NCI-H2196 treated with DMSO at 0.1 percent for 48 hours (cell line): ENCODE data around the gene ATP6V0D1.
A peak's percentile ranks its signal among the peaks of the same experiment; 100 is the strongest.

ENCODE experiments used
- DNase-seq: peaks from one replicate; lab custom pipeline; 2025; ENCODE audit not compliant: unreplicated experiment; lab: John Stamatoyannopoulos, UW

The ATP6V0D1 gene

DNA sequence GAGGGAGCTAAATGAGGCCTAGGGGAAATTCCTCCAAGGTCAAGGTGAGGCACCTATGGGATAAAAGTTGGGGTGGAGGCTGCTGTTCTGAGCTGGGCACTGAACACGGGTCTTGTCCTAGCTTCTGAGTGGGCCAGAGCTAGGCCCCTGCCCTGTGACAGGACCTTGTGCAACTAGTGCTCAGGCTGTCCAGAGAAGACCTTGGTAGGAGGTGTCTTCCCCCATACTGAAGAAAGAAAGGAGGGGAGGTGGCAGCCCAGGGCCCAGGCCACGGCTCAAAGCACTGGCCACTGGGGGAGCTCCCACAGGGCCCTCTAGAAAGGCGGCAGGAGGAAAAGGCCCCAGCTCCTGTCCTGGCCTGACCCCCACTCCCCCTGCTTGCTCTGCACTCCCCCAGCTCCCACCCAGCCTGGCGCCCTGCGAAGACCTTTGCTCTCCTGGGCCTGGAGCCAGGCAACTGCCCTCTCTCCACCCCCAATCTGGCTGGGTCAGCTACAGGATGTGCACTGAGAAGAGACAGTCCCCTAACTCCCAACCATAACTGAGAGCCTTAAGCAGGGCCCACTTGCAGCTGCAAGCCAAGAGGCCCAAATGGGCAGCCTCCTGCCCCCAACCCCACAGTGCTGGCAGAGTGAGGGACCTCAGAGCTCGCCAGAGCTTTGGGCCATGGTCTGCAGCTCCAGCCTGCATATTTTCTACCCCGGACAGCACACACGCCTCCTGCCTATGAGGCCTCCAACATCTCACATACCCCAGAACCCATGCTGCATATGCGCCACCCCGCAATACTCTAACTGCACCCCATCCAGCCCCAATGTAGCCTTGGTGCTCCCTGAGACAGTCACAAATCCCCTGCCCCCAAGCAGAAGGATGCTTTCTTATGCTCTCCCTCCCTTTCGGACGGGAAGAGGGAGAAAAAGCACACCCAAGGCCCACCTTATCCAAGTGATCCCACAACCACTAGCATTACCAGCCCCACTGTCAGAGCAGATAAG, 34.7 kb downstream of the ATP6V0D1 start:
- DNase-seq, result no peak

DNA sequence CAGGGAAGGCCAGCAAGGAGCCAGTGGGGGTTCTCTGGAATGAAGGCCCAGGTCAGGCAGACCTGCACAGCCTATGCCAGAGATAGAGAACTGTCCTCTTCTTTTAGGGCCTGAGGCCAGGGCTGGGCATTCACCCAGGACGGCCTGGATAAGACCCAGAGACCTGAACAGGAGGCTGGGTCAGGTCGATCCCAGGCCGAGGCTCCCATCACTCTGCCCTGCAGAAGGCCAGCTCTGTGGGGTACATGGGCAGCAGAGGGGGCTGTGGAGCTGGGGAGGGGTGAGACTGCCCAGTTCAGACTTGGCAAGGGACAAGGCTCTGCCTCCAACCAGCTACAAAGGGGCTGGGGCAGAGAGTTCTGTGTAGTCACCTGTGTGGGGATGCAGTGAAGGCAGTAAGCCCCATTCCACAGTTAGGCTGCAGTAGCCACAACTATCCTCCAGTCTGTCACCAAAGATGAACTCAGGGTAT, 35.5 kb downstream of the ATP6V0D1 start:
- no peak for DNase-seq

DNA sequence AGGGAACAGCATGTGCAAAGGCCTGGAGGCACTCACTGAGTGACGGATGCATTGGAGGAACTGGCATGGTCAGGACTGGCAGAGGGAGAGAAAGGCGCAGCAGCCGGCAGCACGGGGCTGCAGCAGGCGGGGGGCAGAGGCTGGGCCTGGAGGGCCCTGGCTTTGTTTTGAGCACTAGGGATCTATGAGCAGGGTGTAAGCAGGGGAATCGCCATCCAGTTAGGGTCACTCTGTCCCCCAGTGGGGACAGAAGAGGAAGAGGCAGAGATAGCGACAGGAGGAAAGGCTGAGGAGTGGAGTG, 35.9 kb downstream of the ATP6V0D1 start:
- no peak for DNase-seq

DNA sequence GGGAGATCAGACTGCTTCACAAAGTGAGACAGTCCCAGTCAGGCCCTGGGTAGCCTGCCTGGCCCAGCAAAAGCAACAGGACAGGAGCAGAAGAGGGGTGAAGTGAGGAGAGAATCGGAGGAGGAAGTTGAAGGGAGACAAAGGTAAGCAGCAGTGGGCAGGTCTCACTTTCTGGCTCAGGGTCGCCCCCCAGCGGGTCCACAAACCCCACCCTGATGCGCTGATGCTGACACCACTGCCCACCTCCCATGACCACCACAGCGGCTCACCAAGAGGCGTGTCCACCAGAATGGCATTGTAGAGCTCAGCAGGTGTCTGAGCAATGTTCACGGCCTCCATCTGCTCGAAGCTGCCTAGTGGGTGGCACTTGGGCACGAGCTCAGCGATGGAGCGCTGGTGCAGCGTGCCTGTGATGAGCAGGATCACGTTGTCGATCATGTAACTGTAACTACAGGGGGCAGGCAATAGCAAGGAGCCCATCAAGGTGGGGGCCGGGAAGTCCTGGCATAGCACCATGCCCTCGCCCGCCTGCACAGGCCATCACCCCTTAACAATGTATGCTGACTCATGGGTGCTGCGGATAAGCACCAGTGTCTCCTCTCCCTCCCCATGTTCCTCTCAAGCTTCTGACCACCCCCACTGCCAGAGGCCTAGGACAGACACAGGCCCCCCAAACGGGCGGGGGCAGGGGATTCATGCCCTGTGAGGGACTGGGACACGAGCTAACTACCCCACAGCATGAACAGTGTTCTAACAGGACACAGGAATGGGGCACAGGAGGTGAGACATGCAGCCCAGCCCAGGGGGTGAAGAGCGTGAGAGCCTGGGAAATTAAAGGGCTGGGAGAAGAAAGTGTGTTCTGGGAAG, 36.5 kb downstream of the ATP6V0D1 start:
- DNase-seq, result no peak

DNA sequence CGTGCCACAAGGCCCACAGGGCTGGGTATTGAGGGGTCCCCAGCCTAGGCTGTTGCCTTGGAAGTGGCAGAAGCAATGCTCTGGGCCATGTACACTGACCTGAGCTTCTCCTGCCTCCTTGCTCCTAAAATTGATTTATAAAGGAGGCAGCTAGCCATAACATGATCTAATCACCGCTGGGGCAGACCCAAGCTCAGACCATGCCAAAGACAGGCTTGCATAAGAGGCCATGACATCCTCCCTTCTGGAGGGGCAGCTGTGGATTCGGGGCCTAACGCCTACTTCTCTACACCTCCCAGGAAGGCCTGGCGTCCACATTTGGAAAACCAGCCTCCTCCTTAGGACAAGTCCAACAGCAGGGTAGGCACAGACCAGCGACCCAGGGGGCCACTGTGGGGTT, 37.7 kb downstream of the ATP6V0D1 start:
- DNase-seq, result no peak

DNA sequence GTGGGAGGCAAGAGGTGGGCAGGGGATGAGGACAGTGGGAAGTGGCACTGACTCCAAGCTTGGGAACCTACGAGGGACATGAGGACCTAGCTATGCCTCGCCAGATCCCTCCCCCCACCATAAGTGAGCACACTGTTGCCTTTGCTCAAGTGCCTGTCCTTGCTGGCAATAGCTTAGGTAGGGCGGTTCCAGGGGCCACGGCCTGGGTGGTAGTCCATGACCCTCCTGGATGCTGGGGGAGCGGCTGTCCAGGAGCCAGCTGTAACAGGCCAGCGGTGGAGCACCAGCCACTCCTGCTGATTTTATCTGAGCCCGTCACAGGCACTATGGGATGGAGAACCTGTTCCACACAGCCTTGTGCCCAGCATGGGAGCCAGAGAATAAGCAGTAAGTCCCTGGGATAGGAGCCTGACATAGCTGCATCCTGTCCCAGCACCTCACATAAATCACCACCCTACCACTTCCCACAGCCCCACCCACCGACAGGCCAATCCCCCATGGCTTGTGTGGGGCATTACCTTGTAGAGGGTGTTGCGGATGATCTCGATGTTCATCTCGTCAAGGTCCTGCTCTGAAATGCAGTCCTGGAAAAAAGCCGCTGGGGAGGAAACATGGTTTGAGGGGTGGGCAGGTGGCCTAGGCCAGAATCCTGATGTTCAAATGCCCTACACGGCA, 38.2 kb downstream of the ATP6V0D1 start:
- DNase-seq, result no peak

DNA sequence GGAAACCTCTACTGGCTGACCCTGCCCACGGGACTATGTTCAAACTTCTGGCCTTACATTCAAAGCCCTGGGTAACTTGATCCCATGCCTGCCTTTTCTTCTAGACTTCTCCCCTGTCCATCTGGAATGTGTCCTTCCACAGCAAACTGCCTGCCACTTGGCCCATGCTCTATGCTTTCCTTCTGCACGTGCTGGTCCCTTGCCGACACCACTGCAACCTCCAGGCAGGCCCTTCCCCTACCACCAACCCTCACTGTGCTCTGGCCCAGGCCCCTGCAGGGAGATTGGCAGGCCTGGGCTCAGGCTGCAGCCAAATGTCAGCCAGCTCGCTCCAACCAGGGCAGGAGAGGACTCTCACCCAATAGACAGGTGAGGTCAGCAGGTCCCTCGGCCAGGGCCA, 39.0 kb downstream of the ATP6V0D1 start:
- no peak for DNase-seq

DNA sequence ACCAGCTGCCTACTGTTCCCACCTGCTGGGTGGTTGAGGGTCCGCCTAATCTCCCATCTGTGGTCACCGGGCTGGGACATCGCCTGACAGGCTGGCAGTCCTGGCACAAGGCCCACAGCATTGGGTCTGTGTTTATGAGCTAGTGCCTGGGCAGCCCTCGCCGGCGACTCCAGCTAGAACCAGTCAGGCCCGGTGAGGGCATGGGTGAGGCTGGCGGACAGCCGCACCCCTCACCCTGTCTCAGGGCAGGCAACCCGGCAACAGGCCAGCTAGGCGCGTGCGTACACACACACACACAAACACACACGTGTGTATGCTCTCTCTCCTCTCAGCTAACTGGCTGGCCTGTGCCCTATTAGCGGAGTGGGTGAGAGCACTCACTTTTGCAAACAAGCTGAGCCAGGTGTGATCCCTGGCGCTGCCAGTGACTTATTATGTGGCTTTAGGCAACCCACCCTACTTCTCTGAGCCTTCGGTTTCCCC, 39.6 kb downstream of the ATP6V0D1 start:
- DNase-seq, result peak; percentile 75

DNA sequence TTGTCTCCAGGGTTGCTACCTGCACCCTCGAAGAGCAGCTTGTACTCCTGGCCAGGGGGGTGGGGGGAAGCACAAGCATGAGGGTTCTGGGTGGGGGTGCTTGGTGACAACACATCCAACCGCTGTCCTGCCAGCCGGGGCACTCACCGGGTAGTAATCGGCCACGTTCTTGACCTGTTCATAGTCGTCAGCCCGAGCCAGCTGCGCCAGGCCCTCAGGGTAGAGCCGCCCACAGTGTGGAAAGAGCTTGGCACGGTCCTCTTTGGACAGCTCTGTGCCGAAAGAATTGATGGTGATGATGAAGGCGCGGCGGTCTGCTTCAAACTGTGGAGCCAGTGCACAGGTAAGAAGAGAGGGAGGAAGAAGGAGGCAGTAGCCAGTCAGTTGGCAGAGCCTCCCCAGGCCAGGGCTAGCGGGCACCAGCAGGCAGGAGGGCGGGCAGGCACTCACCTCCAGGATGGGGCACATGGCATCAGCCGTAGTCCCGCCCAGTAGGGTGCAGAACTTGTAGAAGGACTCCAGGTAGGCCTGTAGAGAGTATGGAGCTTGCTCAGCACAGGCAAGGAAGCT, 42.0 kb downstream of the ATP6V0D1 start:
- no peak for DNase-seq

DNA sequence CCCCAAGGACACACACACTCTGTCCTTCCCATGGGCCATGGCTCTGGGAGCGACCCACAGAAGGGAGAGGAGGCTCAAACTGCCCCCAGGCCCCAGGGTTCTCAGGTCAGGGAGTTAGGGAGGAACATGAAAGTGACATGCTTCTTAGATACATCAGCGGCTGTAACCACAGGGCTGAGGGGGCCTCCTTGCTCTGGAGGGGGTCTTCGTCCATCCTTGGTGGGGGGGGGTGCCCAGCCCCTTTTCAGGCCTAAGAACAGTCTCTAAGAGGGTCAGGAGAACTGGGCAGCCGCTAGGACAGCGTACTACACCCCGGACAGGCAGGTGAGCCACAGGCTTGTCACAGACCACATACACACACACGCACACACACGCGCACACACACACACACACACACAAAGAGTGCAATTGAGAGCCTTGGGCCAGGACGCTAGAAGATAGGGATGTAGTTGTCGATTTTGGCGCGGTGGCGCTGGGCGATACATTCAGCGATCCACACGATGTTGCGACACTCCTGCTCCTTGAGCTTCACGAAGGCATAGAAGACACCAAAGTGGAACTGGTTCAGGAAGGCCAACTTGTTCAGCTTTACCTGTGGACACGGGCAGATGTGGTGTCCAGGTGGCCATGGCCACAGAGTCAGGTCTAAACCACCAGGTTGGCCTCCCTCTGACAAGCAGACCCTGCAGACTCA, 42.7 kb downstream of the ATP6V0D1 start:
- DNase-seq, result no peak

DNA sequence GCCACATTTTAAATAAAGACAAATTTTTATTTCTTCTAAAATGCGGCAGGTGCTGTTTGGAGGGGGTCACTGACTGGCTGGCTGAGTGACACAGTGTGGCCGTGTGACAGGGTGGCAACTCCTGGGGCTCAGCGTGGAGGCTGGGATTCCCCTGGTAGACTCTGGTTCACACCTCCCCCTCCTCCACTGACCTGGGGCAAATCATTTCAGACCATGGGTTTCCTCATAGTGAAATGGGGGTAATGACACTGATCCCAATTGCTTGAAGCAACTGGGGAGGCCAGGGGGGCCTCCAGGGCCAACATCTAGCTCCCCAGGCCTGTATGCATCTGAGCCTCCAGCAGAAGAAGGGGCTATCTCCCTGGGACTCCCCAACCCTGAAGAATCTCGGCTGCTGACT, 43.4 kb downstream of the ATP6V0D1 start:
- DNase-seq, result no peak

DNA sequence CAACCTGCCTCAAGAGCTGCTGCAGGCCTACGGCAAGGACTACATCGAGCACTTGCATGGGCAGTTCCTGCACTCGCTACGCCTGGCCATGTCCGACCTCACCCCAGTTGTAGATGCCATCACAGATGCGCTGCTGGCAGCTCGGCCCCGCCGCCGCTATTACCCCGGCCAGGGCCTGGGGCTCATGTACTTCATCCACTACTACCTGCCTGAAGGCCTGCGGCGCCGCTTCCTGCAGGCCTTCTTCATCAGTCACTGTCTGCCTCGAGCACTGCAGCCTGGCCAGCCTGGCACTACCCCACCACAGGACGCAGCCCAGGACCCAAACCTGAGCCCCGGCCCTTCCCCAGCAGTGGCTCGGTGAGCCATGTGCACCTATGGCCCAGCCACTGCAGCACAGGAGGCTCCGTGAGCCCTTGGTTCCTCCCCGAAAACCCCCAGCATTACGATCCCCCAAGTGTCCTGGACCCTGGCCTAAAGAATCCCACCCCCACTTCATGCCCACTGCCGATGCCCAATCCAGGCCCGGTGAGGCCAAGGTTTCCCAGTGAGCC, 44.2 kb downstream of the ATP6V0D1 start:
- no peak for DNase-seq

DNA sequence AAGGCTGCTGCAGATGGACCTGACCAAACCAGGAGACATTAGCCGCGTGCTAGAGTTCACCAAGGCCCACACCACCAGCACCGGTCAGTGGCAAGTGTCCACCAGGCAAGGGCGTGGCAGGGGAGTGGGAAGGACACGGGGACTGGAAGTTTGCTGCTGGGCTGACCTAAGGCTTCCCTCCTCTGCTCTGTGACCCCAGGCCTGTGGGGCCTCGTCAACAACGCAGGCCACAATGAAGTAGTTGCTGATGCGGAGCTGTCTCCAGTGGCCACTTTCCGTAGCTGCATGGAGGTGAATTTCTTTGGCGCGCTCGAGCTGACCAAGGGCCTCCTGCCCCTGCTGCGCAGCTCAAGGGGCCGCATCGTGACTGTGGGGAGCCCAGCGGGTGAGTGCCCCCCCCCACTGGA, 45.2 kb downstream of the ATP6V0D1 start:
- no peak for DNase-seq

DNA sequence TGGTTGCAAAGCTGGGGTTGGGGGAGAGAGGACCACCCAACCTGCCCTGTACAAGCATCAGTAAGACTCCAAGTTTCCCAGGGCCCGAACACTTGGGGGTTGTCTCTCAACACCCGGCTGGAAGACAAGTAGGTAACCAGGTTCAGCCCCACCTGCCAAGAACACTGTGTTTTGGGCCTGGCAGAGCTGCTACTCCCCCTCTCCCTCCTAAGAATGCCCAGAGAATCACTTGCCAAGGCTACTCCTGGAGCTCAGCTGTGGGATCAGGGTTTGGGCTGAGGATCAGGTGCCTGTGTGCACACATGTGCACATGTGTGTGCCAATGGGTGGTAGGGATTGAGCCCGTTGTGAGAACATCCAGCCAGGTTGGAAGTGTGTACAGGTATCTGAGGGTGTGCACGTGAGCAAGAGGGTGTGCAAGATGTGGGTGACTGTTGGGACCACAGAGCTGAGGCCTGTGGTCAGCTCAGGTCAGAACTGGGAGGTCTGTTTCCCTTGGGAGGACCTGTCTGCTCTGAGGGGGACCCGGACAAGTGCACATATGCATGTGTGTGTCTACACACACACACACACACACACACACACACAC, 47.7 kb downstream of the ATP6V0D1 start:
- no peak for DNase-seq

DNA sequence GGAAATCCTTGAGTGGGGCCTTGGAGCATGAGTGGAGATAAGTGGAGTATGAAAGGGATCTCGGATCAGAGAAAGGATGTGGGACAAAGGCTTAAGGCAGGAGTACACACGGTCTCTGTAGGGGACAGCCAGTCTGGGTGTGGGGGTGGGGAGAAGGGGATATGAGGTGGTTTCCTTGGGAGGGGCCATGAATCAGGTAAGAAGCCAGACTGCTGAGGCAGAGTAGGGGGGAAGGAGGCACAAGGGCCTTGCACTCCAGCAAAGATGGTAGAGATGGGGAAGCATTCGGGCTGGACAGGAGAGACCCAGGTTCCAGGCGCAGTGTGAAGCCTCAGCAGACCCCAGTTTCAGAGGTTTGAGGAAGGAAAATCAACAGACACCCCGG, 48.5 kb downstream of the ATP6V0D1 start:
- no peak for DNase-seq

DNA sequence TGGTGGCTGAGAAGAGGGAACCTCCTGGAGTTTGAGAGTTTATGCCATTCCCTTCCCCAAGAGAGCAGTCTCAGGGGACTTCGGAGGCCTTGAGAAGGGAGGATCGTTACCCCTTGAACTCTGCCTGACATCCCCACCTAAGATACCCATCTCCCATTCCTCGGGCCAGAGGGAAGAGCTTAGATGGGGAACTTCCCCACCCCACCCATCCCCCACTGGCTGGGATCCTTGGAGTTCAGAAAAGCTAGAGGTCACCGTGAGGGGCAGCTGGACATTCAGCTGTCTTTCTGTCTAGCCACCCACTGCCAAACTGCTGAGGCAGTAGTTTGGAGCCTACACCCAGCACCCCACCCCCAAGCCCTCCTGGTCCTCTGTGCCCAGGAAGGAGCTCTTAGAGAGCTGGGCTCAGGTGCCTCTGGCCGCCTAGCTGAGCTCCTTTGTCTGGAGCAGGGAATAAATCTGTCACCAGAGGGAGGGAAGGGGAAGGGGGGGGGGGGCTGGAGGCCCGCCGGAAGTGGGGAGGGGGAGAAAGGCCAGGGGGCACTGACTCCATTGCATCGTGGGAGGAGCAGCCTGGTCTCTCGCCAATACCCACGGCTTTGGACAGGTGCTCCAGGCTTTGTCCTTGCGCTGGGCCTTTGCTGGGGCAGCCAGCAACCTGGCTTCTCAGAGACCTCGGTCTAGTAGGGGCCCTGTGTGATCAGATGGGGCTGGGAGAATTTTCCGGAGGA, 49.0 kb downstream of the ATP6V0D1 start:
- no peak for DNase-seq

DNA sequence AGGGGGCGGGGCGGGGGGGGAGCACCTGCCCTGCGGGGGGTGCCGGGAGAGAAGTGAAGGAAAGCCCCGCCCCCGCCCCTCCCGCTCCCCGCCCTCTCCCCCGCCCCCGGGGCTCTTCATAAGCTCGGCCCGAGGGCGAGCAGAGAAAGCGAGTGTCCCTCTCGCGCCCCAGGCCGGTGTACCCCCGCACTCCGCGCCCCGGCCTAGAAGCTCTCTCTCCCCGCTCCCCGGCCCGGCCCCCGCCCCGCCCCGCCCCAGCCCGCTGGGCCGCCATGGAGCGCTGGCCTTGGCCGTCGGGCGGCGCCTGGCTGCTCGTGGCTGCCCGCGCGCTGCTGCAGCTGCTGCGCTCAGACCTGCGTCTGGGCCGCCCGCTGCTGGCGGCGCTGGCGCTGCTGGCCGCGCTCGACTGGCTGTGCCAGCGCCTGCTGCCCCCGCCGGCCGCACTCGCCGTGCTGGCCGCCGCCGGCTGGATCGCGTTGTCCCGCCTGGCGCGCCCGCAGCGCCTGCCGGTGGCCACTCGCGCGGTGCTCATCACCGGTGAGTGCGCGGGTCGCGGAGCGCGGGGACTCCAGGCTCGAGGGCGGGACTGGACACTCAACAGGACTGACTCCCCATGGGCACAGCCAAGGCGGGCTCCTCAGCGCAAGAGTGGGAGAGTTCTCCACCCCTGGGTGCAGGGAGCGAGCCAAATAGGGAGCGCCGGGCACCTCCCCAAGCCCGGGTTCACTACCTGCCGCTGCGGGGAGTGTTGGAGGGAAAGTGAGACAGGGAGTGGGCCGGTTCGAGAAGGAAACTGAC, 49.8 kb downstream of the ATP6V0D1 start, which contains the start of gene HSD11B2:
Gene HSD11B2 (plus strand): TSS at position 145 of the 798 bp plus-strand sequence. CDS start 128 bp downstream, at position 273.
- no peak for DNase-seq

DNA sequence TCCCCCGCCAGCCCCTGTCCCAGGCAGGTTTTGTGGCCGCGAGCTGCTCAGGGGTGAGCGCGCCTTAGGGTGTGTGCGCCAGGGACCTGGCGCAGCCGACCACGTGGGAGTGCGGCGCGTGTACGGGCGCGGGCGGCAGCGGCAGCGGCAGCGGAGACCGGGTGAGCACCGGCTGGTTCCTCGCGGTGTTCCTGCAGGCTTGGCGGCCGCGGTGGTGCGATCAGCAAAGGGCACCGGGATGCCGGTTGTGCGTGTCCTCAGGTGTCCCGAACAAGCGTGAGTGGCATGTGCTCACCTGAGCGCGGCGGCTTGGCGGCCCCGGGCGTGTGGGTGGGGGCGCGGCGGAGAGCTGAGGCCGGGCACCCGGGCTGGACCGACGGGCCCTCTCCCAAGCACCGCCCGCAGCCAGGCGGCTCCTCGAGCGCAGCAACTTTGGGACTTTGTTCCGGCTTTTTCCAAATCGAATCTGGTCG, 50.4 kb downstream of the ATP6V0D1 start:
- no peak for DNase-seq
